K562 (cell line): ENCODE data around the gene TTC24. TPM values are rescaled to one million over a fixed set of nuclear protein-coding genes. Genes with fewer than 3 reads are reported as not detected.
A peak's percentile ranks its signal among the peaks of the same experiment; 100 is the strongest.

Experiments
- ATAC-seq: fragments of 200-7000 bp; cut with Tn5 transposase; 3 replicates; pipeline ENCODE4 v1.9.1; 2020; ENCODE audit warnings: moderate library complexity
- BruUV-seq: library from RNA; stranded (reverse); fragments of 400-500 nt; replicated peaks from 2 replicates; lab custom pipeline; 2021; lab: Mats Ljungman, UMichigan
- CTCF ChIA-PET: fragments of 300-600 bp; formaldehyde crosslinking; extraction: SDS; loops from one replicate; lab custom pipeline; 2021; ENCODE audit warnings: low intra/inter-chr PET ratio; lab: Yijun Ruan, JAX
- POLR2A ChIA-PET: fragments of 300-600, 350-650 bp; sonication (Branson Sonifier 250); formaldehyde crosslinking; extraction: SDS; loops from one replicate; lab custom pipeline; 2021; ENCODE audit warnings: antibody characterized with exemption, inconsistent platforms; lab: Yijun Ruan, JAX
- DNase-seq, 4 experiments: peaks; one replicate each; pipeline versions ENCODE4 v3.0.0 to v3.0.0-alpha.2; 2011 to 2018; ENCODE audit warnings: low spot score in 3 of 4, mixed read lengths in 3 of 4; ENCODE audit errors: extremely low read depth in 1 of 4
- FAIRE-seq: peaks from 2 replicates; lab custom pipeline; 2011; peaks lifted over from hg19 to GRCh38; lab: Jason Lieb, UNC
- H2AFZ ChIP-seq: 2 replicates; pipeline ENCODE4 v1.6.0; 2011; ENCODE audit warnings: low read depth, low read length, control low read depth, inconsistent platforms
- H3K27ac ChIP-seq: fragments of 200-600 bp; 3 replicates; pipeline ENCODE4 v1.8.0; 2011; ENCODE audit warnings: low read depth, mild to moderate bottlenecking, control low read depth, inconsistent platforms, low read length, moderate library complexity, mixed read lengths; ENCODE audit errors: extremely low read depth
- H3K27me3 ChIP-seq, 2 experiments: fragments of 300-600 bp in 1 of 2; 2 replicates in 1 of 2; 3 replicates in 1 of 2; pipeline versions ENCODE4 v1.6.0 to v1.8.0; 2011; ENCODE audit warnings: inconsistent platforms in 2 of 2, low read length in 2 of 2, mild to moderate bottlenecking in 1 of 2, mixed read lengths in 1 of 2, moderate library complexity in 1 of 2; ENCODE audit not compliant: control insufficient read depth in 2 of 2, insufficient read depth in 2 of 2
- H3K36me3 ChIP-seq: fragments of 300-600 bp; 3 replicates; pipeline ENCODE4 v1.8.0; 2011; ENCODE audit warnings: mild to moderate bottlenecking, low read length, inconsistent platforms; ENCODE audit not compliant: control insufficient read depth, insufficient read depth
- H3K4me1 ChIP-seq, 2 experiments: fragments of 200-600 bp in 1 of 2; replicated peaks in 1 of 2; 2 replicates in 1 of 2; 3 replicates in 1 of 2; pipeline versions ENCODE4 v1.5.1 to v1.8.0; 2011; ENCODE audit warnings: inconsistent platforms in 2 of 2, low read length in 2 of 2, mild to moderate bottlenecking in 1 of 2, mixed read lengths in 1 of 2, moderate library complexity in 1 of 2; ENCODE audit not compliant: control insufficient read depth in 2 of 2, insufficient read depth in 2 of 2
- H3K4me2 ChIP-seq: 2 replicates; pipeline ENCODE4 v1.6.1; 2011; ENCODE audit warnings: low read length, control low read depth, inconsistent platforms, mixed read lengths; ENCODE audit not compliant: insufficient read depth
- H3K4me3 ChIP-seq: fragments of 200-600 bp; sonication (generic), shearing (Covaris generic); 2 replicates; pipeline ENCODE4 v1.5.1; 2016; ENCODE audit warnings: control low read depth, inconsistent platforms
- H3K79me2 ChIP-seq: fragments of 200-600 bp; 3 replicates; pipeline ENCODE4 v1.8.0; 2011; ENCODE audit warnings: low read length, inconsistent platforms; ENCODE audit not compliant: control insufficient read depth, insufficient read depth
- H3K9ac ChIP-seq, 2 experiments: 2 replicates each; pipeline versions ENCODE4 v1.6.0 to v1.6.1; 2011; ENCODE audit warnings: low read depth in 2 of 2, low read length in 2 of 2, control low read depth in 1 of 2, inconsistent platforms in 1 of 2, mild to moderate bottlenecking in 1 of 2, mixed read lengths in 1 of 2; ENCODE audit not compliant: insufficient read depth in 1 of 2
- H3K9me1 ChIP-seq: one replicate; pipeline ENCODE4 v1.6.0; 2011; ENCODE audit warnings: inconsistent platforms, mild to moderate bottlenecking, low read length, moderate library complexity; ENCODE audit not compliant: control insufficient read depth, insufficient read depth
- H3K9me3 ChIP-seq: replicated peaks from 2 replicates; pipeline ENCODE4 v1.5.1; 2011; ENCODE audit warnings: low read depth, low read length, inconsistent platforms; ENCODE audit not compliant: control insufficient read depth, insufficient read depth
- H4K20me1 ChIP-seq: replicated peaks from 2 replicates; pipeline ENCODE4 v1.6.1; 2011; ENCODE audit warnings: low read length, inconsistent platforms, mixed read lengths; ENCODE audit not compliant: control insufficient read depth, insufficient read depth
- HIVEP1 ChIP-seq: fragments of 250-450 bp; sonication (Bioruptor Pico); IDR thresholded peaks from 2 replicates; pipeline ENCODE4 v1.4.0; 2020; ENCODE audit warnings: mild to moderate bottlenecking
- MEF2A ChIP-seq: IDR thresholded peaks from 2 replicates; pipeline ENCODE4 v1.6.1; 2011; ENCODE audit warnings: low read depth, mild to moderate bottlenecking, low read length, moderate library complexity; ENCODE audit not compliant: control insufficient read depth
- PYGO2 ChIP-seq: fragments of 450-650 bp; IDR thresholded peaks from 2 replicates; pipeline ENCODE4 v1.6.1; 2016; ENCODE audit warnings: mild to moderate bottlenecking, missing genetic modification characterization, moderate library complexity, missing compliant biosample characterization
- RAD21 ChIP-seq, 2 experiments: fragments of 250-450 bp in 1 of 2; fragments of 450-650 bp in 1 of 2; sonication (Bioruptor Pico) in 1 of 2; formaldehyde crosslinking in 1 of 2; IDR thresholded peaks in 1 of 2; conservative IDR thresholded peaks in 1 of 2; 2 replicates each; pipeline versions ENCODE4 v1.4.0 to v1.8.0; 2020 to 2022; ENCODE audit warnings: mild to moderate bottlenecking in 2 of 2, moderate library complexity in 1 of 2
- RB1 ChIP-seq: fragments of 450-650 bp; IDR thresholded peaks from 2 replicates; pipeline ENCODE4 v1.6.1; 2017; ENCODE audit warnings: low read depth, mild to moderate bottlenecking
- WGBS: fragments of 100-300 bp; shearing (Covaris generic); methylation state at CpG from one replicate; pipeline ENCODE4 v1.1.6; 2016; ENCODE audit warnings: low coverage, mixed read lengths; ENCODE audit not compliant: insufficient coverage; ENCODE audit errors: missing lambda C conversion rate; 5-methylcytosine and 5-hydroxymethylcytosine counted together
- in situ Hi-C: fragments of 300-500 bp; cut with MboI; formaldehyde crosslinking; loops from 4 replicates; pipeline ENCODE4 v1.15.0; 2018; ENCODE audit warnings: inconsistent platforms, mixed read lengths
- intact Hi-C: fragments of 100-400 bp; cut with micrococcal nuclease; formaldehyde crosslinking; loops from 2 replicates; pipeline ENCODE4 v1.14.2; 2022
- polyA plus RNA-seq, 8 experiments: library from polyadenylated mRNA; depleted of rRNA in 4 of 8; stranded (reverse) in 5 of 8; unstranded in 3 of 8; fragments of >200 nt; fragmentation: Nextera tagmentation in 2 of 8; fragmentation: Illumina TruSeq in 1 of 8; extraction: Ambion mirVana in 2 of 8; extraction: Trizol in 1 of 8; gene quantifications; 2 replicates each; pipeline versions ENCODE4 v1.2.1 to v1.2.3, GENCODE V29; 2011 to 2014; ENCODE audit warnings: inconsistent platforms in 1 of 8, missing spikeins in 1 of 8
- total RNA-seq, 7 experiments: library from RNA; depleted of rRNA in 6 of 7; stranded (reverse); fragments of >200 nt in 6 of 7; fragmentation: Illumina TruSeq in 2 of 7; extraction: Trizol in 2 of 7; gene quantifications; 2 replicates each; pipeline versions ENCODE4 v1.2.1 to v1.2.3, GENCODE V29; 2011 to 2021; ENCODE audit warnings: low replicate concordance in 1 of 7
- TF ChIP-seq, protein P1 (sequence below), 2 experiments: IDR thresholded peaks in 1 of 2; conservative IDR thresholded peaks in 1 of 2; 2 replicates each; pipeline ENCODE4 v1.6.1; 2016; ENCODE audit warnings: low read depth in 2 of 2, mild to moderate bottlenecking in 1 of 2, missing compliant biosample characterization in 1 of 2, missing genetic modification characterization in 1 of 2, moderate library complexity in 1 of 2
- TF ChIP-seq, protein P2 (sequence below): fragments of 150-350 bp; conservative IDR thresholded peaks from 2 replicates; pipeline ENCODE4 v1.6.1; 2014; ENCODE audit warnings: low read length

The TTC24 gene
- total and polyA plus RNA-seq, 9 of the 15 experiments (the other 6 are each of a cell fraction or from before 2014, with no cell fraction given), result not detected

DNA sequence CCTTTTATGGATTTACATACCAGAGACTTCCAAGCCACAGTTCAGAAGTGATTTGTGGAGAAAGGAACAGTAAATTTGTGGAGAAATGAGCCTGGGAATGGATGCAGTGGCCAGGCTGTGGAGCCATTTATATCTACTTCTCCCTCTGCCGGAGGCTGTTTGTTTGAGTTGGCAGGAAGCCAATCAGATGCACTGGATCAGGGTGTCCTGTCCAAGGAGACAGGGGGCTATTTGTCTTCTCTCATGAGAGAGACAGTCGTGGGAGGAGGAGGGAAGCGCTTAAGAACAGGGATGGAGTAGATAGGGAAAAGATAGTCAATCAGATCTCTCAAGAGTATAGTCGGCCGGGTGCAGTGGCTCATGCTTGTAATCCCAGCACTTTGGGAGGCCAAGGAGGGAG is 36.9 kb downstream of the TTC24 start (continued):
- TF ChIP-seq, protein P1, sequence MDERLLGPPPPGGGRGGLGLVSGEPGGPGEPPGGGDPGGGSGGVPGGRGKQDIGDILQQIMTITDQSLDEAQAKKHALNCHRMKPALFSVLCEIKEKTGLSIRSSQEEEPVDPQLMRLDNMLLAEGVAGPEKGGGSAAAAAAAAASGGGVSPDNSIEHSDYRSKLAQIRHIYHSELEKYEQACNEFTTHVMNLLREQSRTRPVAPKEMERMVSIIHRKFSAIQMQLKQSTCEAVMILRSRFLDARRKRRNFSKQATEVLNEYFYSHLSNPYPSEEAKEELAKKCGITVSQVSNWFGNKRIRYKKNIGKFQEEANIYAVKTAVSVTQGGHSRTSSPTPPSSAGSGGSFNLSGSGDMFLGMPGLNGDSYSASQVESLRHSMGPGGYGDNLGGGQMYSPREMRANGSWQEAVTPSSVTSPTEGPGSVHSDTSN (CRISPR knock-in tag; IDR thresholded peaks at IDR 0.05; ENCODE audit: low read depth), result 0 out of 2 replicates have a peak, but pooled peaks have one; percentile 18
- TF ChIP-seq, protein P1 (tag; conservative IDR thresholded peaks at IDR 0.05; ENCODE audit: low read depth), result peak; percentile 98
- TF ChIP-seq HIVEP1 (CRISPR knock-in tag), result no peak
- TF ChIP-seq MEF2A, result peak; percentile 27; the same call in 1 of the 2 replicates
- 0 out of 2 replicates have a peak, but pooled peaks have one; percentile 23 for TF ChIP-seq PYGO2 (tag)

DNA sequence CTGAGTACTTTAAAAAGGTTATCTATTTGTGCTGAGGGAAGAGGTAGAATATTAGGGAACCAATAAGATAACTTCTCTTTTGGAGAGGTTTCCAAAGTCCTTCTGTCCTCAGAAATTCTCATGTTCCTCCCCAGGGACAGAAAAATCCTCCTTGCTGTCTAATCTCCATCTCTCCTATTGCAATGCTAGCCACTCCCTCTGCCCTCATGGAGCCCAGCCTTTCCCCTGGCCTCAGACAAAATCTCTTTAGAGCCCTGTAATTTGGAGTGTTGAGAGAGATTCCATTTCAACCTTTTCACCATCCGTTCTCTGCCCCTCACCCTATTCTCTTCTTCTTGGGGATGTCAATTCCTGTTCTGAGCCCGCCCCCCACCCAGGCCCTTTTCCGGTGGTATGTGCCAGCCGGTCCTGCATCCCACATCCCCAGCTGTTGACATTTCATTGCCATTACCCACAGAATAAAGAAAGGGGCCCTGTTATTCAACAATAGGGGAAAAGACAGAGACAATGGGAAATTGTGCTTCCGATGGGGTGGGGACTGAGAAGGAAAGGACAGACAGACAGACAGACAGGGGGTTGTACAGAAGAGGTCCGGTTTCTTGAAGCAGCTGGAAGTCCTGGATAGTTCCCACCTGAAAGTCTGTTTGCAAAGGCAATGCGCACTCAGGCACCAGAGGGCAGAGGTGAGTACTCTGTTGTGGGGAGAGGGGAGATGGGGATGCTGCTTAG is 39.5 kb downstream of the TTC24 start, which contains the start of gene HAPLN2:
HAPLN2 (plus strand) TSS at position 563 of the 729 bp plus-strand sequence. CDS start 4,076 bp downstream, outside the sequence.
- no peak within 1 kb of the TSS for H2AFZ ChIP-seq
- ATAC-seq, result peak; percentile 41; the same call in 2 of the 3 replicates
- H3K4me1 ChIP-seq, result peaks cover 17 to 28% of the 10 kb centered on the region in 2 experiments
- FAIRE-seq, result peak; percentile 23
- BruUV-seq, result no TSS peak
- H3K4me2 ChIP-seq, result no peak within 1 kb of the TSS
- CTCF ChIA-PET, result interaction anchor here (1.0 kb wide), 1 partner anchor 107 kb away, joined by 3 read pairs; no protein-coding TSS in a partner anchor
- H3K4me3 ChIP-seq, result no peak within 1 kb of the TSS
- H4K20me1 ChIP-seq, result no peaks in the 10 kb centered on the region
- no peaks in the 10 kb centered on the region for H3K9me1 ChIP-seq
- H3K36me3 ChIP-seq, result no peaks in the 10 kb centered on the region
- no peaks in the 10 kb centered on the region for H3K9me3 ChIP-seq
- DNase-seq, result peak in 3 of 4 experiments; percentile 40 to 59 (median 47)
- intact Hi-C loops (no loop called here), in situ Hi-C loops (no loop called here)
- no peaks in the 10 kb centered on the region for H3K79me2 ChIP-seq
- POLR2A ChIA-PET, result interaction anchor here (1.0 to 1.5 kb wide), 4 partner anchors 8 to 523 kb away, joined by 3 to 4 read pairs (median 3); no protein-coding TSS in a partner anchor
- H3K9ac ChIP-seq, result no peak within 1 kb of the TSS
- 3% methylated on average over 7 of the region's 7 CpGs for WGBS
- no peaks in the 10 kb centered on the region for H3K27me3 ChIP-seq
- H3K27ac ChIP-seq, result no peak within 1 kb of the TSS
- TF ChIP-seq RB1 (0 out of 2 replicates have a peak, but pooled peaks have one; percentile 17), RAD21 (CRISPR knock-in tag; conservative IDR thresholded peaks at IDR 0.05 in 1 of 2, IDR thresholded peaks at IDR 0.05 in 1 of 2) (peak in 1 of 2 experiments; percentile 41; a peak in 2 of 4 replicates)
- TF ChIP-seq, protein P2, sequence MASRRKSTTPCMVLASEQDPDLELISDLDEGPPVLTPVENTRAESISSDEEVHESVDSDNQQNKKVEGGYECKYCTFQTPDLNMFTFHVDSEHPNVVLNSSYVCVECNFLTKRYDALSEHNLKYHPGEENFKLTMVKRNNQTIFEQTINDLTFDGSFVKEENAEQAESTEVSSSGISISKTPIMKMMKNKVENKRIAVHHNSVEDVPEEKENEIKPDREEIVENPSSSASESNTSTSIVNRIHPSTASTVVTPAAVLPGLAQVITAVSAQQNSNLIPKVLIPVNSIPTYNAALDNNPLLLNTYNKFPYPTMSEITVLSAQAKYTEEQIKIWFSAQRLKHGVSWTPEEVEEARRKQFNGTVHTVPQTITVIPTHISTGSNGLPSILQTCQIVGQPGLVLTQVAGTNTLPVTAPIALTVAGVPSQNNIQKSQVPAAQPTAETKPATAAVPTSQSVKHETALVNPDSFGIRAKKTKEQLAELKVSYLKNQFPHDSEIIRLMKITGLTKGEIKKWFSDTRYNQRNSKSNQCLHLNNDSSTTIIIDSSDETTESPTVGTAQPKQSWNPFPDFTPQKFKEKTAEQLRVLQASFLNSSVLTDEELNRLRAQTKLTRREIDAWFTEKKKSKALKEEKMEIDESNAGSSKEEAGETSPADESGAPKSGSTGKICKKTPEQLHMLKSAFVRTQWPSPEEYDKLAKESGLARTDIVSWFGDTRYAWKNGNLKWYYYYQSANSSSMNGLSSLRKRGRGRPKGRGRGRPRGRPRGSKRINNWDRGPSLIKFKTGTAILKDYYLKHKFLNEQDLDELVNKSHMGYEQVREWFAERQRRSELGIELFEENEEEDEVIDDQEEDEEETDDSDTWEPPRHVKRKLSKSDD, result no peak
